Sigmoid colon (tissue), 4 donors: ENCODE results near the gene KAT2B.

ENCODE experiments used
- CTCF ChIP-seq, 4 experiments: fragments of 450-650 bp in 3 of 4; fragments of 200-600 bp in 1 of 4; IDR thresholded peaks; one replicate each; pipeline ENCODE4 v1.5.1; 2016 to 2019; ENCODE audit warnings: antibody characterized with exemption in 4 of 4, mild to moderate bottlenecking in 3 of 4, moderate library complexity in 2 of 4
- EP300 ChIP-seq, 4 donors: sonication (generic); formaldehyde crosslinking; IDR thresholded peaks; one replicate each; pipeline ENCODE4 v1.6.1; 2017; ENCODE audit warnings: antibody characterized with exemption in 4 of 4
- POLR2A ChIP-seq, 2 donors: fragments of 450-650 bp; IDR thresholded peaks; one replicate each; pipeline ENCODE4 v1.6.1; 2016; ENCODE audit warnings: antibody characterized with exemption in 2 of 2, mild to moderate bottlenecking in 2 of 2, moderate library complexity in 2 of 2

- TF ChIP-seq CTCF (IDR thresholded peaks at IDR 0.05) (no peak), POLR2A (IDR thresholded peaks at IDR 0.05) (no peak), EP300 (IDR thresholded peaks at IDR 0.05) (no peak)
Observed at GRCh38 chr3:20154928-20155327, 114.7 kb downstream of the KAT2B start.
